GM12864 (cell line): ENCODE measurements around the gene NRSN1.

Experiments
- DNase-seq: peaks from one replicate; pipeline ENCODE4 v3.0.0-alpha.2; 2011; ENCODE audit warnings: low read depth
- H3K4me3 ChIP-seq: 2 replicates; pipeline ENCODE4 v1.5.1; 2011; ENCODE audit warnings: mild to moderate bottlenecking, low read depth, low read length, control low read depth
- TF ChIP-seq, protein P1 (sequence below): IDR thresholded peaks from 2 replicates; pipeline ENCODE4 v1.5.1; 2011; ENCODE audit warnings: low read depth, mild to moderate bottlenecking, moderate library complexity, low read length, control low read depth, inconsistent platforms; ENCODE audit errors: missing control alignments

Gene NRSN1

DNA sequence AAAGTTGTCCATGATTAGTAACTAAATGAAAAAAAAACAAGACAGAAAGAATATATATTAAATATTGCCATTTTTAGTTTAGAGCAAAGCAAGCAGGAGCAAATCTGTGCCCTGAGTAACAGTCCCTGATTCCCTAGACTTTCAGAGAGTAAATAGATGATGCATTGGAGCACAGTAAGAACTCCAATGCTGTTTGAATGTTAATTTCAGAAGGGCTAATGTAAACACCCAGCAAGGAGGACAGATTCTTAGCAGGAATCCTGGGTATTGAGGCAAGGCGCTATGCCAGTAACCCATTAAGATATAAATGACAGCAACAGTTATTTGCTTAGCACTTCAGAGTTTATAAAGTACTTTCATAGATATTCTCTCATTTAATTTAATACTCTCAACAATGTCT, 15.6 kb upstream of the NRSN1 start:
- TF ChIP-seq, protein P1, sequence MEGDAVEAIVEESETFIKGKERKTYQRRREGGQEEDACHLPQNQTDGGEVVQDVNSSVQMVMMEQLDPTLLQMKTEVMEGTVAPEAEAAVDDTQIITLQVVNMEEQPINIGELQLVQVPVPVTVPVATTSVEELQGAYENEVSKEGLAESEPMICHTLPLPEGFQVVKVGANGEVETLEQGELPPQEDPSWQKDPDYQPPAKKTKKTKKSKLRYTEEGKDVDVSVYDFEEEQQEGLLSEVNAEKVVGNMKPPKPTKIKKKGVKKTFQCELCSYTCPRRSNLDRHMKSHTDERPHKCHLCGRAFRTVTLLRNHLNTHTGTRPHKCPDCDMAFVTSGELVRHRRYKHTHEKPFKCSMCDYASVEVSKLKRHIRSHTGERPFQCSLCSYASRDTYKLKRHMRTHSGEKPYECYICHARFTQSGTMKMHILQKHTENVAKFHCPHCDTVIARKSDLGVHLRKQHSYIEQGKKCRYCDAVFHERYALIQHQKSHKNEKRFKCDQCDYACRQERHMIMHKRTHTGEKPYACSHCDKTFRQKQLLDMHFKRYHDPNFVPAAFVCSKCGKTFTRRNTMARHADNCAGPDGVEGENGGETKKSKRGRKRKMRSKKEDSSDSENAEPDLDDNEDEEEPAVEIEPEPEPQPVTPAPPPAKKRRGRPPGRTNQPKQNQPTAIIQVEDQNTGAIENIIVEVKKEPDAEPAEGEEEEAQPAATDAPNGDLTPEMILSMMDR: no peak
- H3K4me3 ChIP-seq: no peak overlapping the region
- DNase-seq: no peak

- no peak for DNase-seq
- TF ChIP-seq, protein P1: no peak
Observed at GRCh38 chr6:24113891-24114290, 12.1 kb upstream of the NRSN1 start.

GRCh38 chr6:24117021-24117420, 9.0 kb upstream of the NRSN1 start:
- no peak overlapping the region for H3K4me3 ChIP-seq
- TF ChIP-seq, protein P1: no peak
- no peak for DNase-seq

More at GRCh38 chr6:24113891-24114290, 12.1 kb upstream of the NRSN1 start:
- no peak overlapping the region for H3K4me3 ChIP-seq

DNA sequence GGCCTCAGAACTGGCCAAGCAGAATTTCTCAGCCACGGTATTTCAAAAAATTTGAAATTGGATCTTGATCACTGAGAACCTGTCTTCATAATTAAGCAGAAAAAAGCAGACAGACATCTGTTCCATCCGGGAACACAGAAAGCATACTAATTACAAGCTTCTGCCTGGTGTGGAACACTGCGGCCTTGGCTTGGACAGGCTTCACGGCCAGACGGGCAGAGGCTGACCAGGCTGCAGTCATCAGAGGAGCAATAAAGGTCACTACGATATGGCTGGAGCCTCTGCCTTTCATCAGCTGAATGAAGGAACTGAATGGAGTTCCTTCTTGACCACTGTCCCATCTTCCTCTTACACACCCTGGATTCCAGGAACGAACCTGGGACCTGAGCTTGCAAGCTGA, 3.9 kb upstream of the NRSN1 start:
- TF ChIP-seq, protein P1: no peak
- no peak overlapping the region for H3K4me3 ChIP-seq
- DNase-seq: no peak

DNA sequence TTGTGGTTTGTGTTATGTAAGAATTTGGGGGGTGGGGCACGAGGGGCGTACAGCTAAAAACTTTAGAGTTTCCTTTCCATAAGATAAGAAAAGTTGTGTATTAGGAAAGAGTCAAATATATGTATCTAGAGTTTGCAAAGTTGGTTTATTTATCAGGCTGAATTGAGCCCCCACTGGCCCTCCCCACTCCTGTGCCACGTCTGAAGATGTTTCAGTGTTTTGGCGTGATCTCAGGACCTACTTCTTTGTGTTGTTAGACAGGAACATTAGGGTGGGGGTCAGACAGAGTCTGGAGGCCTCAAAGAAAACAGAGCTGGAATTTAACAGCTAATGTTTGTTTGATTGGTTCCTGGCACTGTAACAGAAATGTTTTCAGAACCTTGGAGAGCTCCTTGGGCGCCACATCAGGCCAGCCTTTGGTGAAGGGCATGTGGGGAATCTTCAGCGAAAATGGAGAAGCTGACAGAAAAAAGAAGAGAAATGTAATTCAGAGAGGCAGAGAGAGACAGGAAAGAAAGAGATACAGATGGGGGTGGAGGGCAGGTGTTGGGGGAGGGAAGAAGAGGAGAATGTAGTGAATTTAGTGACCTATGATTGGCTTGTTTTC, 674 bp downstream of the NRSN1 start:
- DNase-seq: no peak
- TF ChIP-seq, protein P1: no peak
- no peak overlapping the region for H3K4me3 ChIP-seq

- no peak for DNase-seq
- TF ChIP-seq, protein P1: no peak
- H3K4me3 ChIP-seq: no peak overlapping the region
Observed at GRCh38 chr6:24127316-24127715, 1.3 kb downstream of the NRSN1 start.

- no peak for DNase-seq
- TF ChIP-seq, protein P1: no peak
- H3K4me3 ChIP-seq: no peak overlapping the region
Observed at GRCh38 chr6:24131751-24132150, 5.7 kb downstream of the NRSN1 start.
